Stimulated activated CD8-positive, alpha-beta memory T cell treated with anti-CD3 and anti-CD28 coated beads, Interleukin-2, amount 100 ng/mL, for 48 hours (primary cell): ENCODE measurements around the gene ZSCAN25.
"Not testable (repeated sequence)": the region's sequence is repeated elsewhere in the genome, so short reads cannot be mapped to it uniquely, and the experiment has no call there.

Experiments
- DNase-seq, 2 donors: peaks; one replicate each; pipeline ENCODE4 v3.0.0-alpha.2; 2020; ENCODE audit warnings: low read depth in 2 of 2

The ZSCAN25 gene

DNA sequence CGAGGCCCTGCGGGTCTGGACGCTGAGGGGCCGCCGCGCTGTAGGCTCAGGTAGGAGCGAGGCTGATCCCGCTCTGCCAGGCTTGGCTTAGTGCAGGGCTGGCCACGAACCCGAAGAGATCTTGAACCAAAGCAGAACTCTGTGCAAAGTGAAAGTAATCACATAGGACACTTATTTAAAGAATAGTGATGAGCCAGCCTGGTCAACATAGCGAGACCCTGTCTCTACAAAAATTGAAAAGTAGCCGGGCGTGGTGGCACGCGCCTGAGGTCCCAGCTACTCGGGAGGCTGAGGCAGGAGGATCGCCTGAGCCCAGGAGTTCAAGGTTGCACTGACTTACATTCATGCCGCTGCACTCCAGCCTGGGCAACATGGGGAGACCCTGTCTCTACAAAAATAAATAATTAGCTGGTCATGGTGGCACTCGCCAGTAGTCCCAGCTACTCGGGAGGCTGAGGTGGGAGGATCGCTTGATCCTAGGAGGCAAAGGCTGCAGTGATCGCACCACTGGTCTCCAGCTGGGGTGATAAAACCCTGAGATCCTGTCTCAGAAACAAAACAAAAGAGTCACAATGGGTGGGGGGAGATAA is 541 bp downstream of the ZSCAN25 start:
- no peak for DNase-seq

DNA sequence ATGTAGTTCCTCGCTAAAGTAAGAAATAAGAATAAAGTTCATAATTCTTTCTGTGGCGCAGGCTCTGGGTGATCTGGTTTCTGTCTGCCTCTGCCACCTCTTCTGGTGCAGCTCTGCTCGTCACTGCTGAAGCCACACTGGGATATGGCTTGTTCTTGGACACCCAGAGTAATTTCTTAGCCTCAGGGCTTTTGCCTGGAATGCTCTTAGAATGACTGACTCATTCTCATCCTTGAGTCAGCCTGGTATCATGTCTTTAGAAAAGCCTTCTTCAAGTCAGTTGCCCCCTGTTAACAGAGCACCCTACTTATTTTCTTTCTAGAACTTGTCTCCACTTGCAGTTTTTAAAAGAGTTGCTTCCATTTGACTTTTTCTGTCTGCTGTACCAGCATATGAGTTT is 2.0 kb downstream of the ZSCAN25 start:
- DNase-seq, result no peak

DNA sequence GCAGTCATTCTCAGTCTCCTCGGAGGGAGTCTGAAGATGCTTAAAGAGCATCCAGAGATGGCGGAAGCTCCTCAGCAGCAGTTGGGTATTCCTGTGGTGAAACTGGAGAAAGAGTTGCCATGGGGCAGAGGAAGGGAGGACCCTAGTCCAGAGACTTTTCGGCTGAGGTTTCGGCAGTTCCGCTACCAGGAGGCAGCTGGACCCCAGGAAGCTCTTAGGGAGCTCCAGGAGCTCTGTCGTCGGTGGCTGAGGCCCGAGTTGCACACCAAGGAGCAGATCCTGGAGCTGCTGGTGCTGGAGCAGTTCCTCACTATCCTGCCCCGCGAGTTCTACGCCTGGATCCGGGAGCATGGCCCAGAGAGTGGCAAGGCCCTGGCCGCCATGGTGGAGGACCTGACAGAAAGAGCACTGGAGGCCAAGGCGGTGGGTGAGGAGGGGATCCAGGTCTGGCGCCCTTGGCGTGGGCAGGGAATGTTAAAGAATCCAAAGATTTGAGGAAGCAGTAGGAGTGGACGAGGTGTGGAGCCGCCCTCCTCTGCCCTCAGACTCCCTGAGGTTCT is 2.9 kb downstream of the ZSCAN25 start:
- no peak for DNase-seq

DNA sequence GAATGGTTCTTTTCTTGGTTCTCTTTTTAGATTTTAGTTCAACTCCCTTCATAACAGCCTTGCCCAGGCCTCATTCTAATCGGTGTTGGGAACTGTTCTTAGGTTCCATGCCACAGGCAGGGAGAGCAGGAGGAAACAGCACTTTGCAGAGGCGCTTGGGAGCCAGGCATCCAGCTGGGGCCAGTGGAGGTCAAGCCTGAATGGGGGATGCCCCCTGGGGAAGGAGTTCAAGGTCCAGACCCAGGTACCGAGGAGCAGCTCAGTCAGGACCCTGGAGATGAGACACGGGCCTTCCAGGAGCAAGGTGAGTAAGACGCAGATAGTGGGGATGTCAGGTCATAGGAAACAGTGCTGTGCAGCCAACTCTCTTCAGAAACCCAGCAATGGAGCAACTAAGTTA is 4.5 kb downstream of the ZSCAN25 start:
- no peak for DNase-seq

- DNase-seq, result no peak
Observed at GRCh38 chr7:99622596-99622995, 5.8 kb downstream of the ZSCAN25 start.

DNA sequence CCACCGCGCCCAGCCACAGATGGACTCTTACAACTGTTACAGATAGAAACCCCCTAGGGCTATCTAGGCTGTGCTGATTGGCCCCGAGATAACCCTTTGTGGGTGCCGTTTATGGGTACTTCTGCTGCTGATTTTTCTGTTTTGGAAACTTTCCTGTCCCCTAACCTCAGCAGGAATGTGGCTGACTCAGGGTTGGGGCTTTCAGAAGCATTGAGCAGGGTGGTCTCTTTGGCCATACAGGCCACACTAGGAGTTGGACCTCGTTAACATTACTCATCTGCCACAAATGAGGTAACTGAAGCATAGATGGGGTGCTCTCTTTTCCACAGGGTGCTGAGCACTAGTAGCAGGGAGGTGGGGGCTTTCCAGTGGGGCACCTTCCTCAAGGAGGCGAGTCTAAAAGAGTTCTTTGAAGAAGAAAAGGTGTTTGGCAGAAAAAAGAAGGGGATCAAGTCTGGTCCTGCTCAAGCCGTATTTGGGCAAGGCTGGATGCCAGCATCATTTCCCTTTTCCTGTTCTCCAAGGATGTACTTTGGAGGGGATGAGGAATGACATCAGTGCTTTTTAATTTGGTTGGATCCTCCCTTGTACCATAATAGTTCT is 6.4 kb downstream of the ZSCAN25 start:
- DNase-seq, result peak in 1 of 2 donors; percentile 39

DNA sequence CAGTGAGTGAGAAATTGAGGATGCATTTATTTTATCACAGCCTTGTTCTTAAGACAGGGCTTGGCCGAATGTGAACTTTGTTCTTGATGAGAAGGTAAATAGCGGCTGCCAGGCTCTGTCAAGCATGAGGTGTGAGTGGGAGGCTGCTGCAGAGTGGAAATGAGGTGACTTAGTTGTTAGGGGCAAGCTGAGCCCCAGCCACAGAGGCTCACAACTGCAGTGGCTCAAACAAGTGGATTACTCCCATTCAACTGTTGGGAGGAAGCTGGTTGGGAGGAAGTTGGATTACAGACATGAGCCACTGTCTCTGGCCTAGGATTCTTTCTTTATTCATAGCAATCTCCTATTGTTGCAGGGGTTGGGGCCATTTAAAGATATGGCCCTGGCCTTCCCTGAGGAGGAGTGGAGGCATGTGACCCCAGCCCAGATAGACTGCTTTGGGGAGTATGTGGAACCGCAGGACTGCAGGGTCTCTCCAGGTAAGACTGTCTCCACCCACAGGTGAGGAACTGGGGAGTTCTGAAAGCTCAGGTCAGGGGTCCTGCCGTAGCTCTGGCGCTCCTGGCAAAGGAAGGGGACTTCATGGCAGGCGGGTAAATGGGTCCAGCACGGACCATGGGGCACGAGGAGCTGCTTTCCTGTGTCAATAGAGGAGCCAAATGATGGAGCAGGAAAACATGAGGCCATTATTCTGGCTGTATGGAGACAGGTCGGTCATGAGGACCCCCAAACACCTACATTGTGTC is 7.1 kb downstream of the ZSCAN25 start:
- peak in 1 of 2 donors; percentile 28 for DNase-seq

DNA sequence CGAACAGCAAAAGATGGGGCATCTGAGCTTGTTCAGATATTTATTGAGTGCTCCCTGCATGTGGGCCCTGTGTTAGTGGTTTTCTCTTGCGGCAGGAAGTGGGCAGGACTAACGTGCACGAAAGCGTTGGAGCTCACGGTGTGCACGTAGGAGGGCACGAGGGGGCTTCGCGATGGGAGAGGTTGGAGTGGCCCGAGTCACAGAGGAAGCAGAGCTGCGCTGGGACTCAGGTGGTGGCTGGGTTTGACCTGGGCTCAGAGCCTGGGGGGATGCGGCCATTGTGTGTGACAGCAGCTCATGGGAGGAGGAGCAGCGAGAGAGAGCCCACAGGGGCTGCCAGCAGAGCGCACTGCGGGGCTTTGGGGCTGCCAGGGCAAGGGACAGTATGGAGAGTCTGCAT is 7.7 kb downstream of the ZSCAN25 start:
- DNase-seq, result peak; percentile 67 to 69

GRCh38 chr7:99625321-99625720 is 8.6 kb downstream of the ZSCAN25 start:
- DNase-seq, result no peak

DNA sequence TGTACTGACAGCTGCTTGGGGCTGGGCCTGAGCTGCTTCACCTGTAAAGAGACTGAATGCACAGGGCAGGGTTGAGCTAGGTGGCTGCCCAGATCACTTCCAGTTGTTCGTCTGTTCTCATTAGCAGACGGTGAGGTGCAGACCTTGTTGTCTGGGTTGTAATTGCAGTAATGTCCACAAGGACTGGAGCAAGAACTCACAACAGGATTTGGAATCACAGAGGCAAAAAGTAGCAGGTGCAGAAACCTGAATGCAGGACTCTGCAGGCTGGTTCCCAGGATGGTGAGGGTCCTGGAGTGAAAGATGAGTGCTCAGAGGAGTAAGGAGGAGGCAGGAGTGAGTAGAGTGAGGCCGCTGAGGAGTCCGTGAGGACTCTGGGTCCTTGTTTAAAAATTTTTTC is 9.2 kb downstream of the ZSCAN25 start:
- DNase-seq, result no peak

GRCh38 chr7:99626661-99627060 is 9.9 kb downstream of the ZSCAN25 start:
- DNase-seq, result no peak

DNA sequence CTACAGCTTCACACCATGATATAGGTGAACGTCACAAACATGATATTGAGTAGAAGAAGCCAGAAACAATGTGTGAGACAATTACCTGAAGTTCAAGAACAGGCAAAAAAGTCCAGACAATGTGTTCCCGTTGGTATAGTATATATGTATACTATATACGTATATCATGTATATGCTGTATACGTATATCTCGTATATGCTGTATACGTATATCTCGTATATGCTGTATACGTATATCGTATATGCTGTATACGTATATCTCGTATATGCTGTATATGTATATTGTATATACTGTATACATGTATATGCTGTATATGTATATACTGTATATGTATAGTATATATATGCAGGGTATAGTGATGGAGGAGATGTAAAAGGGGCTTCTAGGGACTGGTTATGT is 10.8 kb downstream of the ZSCAN25 start:
- no peak for DNase-seq

DNA sequence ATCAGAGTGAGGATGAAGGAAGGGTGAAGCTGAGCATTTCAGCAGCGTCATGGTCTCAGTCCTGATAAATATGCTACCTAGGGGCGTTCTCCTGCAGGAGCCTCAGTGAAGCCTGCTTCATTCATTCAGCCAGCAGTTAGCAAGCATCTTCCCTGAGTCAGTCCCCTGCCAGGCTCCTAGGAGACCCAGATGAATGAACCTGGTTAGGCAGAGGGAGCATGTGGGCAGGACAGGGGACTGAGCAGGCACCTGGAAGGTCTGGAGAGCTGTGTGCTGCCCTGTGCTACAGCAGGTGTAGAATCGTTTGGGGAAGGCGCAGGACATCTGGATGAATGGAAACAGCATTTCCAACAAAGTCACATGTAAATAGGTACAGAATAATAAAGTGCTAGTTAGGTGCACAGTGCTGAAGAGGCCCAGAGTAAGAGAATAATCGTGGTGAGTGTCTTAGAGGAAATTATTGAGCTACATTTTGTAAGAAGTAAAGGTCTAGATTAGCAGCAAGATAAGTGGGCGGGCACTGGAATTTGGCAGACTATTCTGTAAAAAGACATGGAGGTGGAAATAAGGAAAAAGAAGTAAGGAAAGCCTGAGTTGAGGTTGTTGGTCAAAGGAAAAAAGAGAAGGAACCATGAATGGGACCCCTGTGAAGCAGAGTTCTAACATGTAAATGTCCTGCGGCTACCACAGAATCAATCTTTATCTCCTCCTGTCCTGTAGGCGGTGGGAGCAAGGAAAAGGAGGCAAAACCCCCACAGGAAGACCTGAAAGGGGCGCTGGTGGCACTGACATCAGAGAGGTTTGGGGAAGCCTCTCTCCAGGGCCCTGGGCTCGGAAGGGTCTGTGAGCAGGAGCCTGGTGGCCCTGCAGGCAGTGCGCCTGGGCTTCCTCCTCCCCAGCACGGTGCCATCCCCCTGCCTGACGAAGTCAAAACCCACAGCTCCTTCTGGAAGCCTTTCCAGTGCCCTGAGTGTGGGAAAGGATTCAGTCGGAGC is 12.0 kb downstream of the ZSCAN25 start:
- DNase-seq, result no peak

- no peak for DNase-seq
Observed at GRCh38 chr7:99629643-99630042, 12.9 kb downstream of the ZSCAN25 start.

DNA sequence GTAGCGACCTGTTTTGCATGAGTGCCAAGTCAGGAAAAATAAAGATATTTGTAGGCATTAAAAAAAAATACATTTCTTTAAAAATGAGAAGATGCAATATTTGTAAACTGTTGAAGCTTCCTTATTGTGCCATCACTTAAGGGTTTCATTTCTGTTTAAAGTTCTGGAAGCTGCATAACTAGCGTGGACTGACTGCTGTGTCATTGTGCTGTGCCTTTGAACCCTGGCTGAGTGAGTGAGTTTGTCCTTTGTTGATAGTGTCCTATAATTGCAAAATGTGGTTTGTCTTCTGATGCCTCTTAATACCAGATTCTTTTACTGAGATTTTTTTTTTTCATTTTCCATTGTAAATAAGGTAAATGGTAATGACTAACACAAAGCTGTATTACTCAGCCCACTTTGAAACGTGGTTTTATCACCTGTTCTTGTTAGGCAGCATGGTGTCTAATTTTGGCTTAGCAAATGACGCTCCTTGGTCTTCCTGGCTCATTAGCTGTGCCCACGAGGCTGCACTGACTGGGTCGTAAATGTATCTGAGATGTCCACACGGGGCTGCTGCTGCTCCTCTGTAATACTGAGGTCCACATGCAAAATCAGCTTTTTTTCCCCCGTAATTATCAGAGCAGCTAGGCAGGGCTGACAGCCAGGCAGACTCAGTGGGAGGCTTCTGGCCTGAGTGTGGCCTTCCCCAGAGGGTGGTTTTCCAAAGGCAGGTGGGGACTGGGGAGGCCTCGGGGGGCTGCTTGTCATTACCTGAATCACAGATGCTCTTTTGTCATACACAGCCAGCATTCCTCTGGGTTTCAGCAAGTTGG is 14.8 kb downstream of the ZSCAN25 start:
- no peak for DNase-seq

DNA sequence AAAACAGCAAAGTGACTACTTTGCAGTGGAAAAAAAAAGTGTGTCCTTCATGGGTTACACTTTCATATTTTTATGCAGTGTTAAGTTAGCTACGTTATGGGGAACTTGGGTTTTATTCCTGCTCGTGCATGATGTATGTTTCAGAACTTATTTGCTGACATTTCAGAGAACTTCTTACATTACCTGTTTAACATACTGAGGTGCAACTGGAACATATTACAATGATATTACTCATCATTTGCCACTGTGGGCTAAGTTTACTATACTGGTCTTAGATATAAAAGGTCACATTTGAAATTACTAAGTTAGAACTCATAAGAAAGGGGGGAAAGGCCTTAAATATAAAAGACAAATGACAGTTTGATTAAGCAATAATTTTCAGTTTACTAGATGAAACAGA is 20.7 kb downstream of the ZSCAN25 start:
- not testable (repeated sequence) for DNase-seq

GRCh38 chr7:99638731-99639130 is 22.0 kb downstream of the ZSCAN25 start:
- no peak for DNase-seq

- DNase-seq, result no peak
Observed at GRCh38 chr7:99639267-99639666, 22.5 kb downstream of the ZSCAN25 start.

GRCh38 chr7:99642027-99642426 is 25.3 kb downstream of the ZSCAN25 start:
- DNase-seq, result no peak

DNA sequence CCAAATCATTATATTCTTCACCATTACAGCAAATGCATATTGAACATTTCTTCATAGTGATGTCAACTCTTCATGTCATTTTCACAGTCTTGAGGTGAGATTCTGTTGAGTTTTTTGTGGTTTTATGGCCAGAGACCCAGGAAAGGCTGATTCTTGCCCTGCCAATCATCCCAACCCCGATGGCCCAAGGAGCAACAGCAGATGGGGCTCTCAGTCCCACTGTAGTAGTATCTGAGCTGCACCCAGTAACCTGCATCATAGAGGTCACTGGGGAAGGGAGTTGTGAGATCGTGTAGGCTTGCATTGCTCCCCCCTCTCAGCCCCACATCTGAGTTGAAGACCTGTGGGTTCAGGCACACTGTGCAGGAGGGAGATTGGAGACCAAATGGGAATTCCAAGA is 26.7 kb downstream of the ZSCAN25 start:
- no peak for DNase-seq

- no peak for DNase-seq
Observed at GRCh38 chr7:99644431-99644830, 27.7 kb downstream of the ZSCAN25 start.
